ENCODE results near the gene TMEM215.
"Not testable (repeated sequence)": the region's sequence is repeated elsewhere in the genome, so short reads cannot be mapped to it uniquely, and the experiment has no call there.

The TMEM215 gene

GRCh38 chr9:32783168-32783891 is at the start of gene TMEM215:
Gene TMEM215, plus strand, starts transcription at chr9:32783540. Its CDS starts 644 bp downstream, at chr9:32784184.
- DNase-seq (ENCODE audit: low read depth in 2 of 2, low spot score in 1 of 2) = no peak

GRCh38 chr9:32735476-32735875 is 47.9 kb upstream of the TMEM215 start:
- DNase-seq (ENCODE audit: low read depth in 2 of 2, low spot score in 1 of 2) = no peak

GRCh38 chr9:32737378-32737777 is 46.0 kb upstream of the TMEM215 start:
- no peak for DNase-seq (ENCODE audit: low read depth in 2 of 2, low spot score in 1 of 2)

- DNase-seq (ENCODE audit: low read depth in 2 of 2, low spot score in 1 of 2) = no peak
Measured at GRCh38 chr9:32738501-32739172, 44.7 kb upstream of the TMEM215 start.

- no peak for DNase-seq (ENCODE audit: low read depth in 2 of 2, low spot score in 1 of 2)
Measured at GRCh38 chr9:32741706-32742105, 41.6 kb upstream of the TMEM215 start.

- no peak for DNase-seq (ENCODE audit: low read depth in 2 of 2, low spot score in 1 of 2)
Measured at GRCh38 chr9:32742296-32742695, 41.0 kb upstream of the TMEM215 start.

GRCh38 chr9:32748013-32748412 is 35.3 kb upstream of the TMEM215 start:
- DNase-seq (ENCODE audit: low read depth in 2 of 2, low spot score in 1 of 2) = no peak

- no peak for DNase-seq (ENCODE audit: low read depth in 2 of 2, low spot score in 1 of 2)
Measured at GRCh38 chr9:32755730-32756129, 27.6 kb upstream of the TMEM215 start.

- DNase-seq (ENCODE audit: low read depth in 2 of 2, low spot score in 1 of 2) = no peak
Measured at GRCh38 chr9:32764139-32764538, 19.2 kb upstream of the TMEM215 start.

GRCh38 chr9:32775283-32775682 is 8.1 kb upstream of the TMEM215 start:
- no peak for DNase-seq (ENCODE audit: low read depth in 2 of 2, low spot score in 1 of 2)

- no peak for DNase-seq (ENCODE audit: low read depth in 2 of 2, low spot score in 1 of 2)
Measured at GRCh38 chr9:32776201-32776600, 7.1 kb upstream of the TMEM215 start.

GRCh38 chr9:32782476-32783167 is 718 bp upstream of the TMEM215 start:
- no peak for DNase-seq (ENCODE audit: low read depth in 2 of 2, low spot score in 1 of 2)

- DNase-seq (ENCODE audit: low read depth in 2 of 2, low spot score in 1 of 2) = no peak
Measured at GRCh38 chr9:32787816-32788215, 4.5 kb downstream of the TMEM215 start.

GRCh38 chr9:32796015-32796414 is 12.7 kb downstream of the TMEM215 start:
- not testable (repeated sequence) for DNase-seq (ENCODE audit: low read depth in 2 of 2, low spot score in 1 of 2)

GRCh38 chr9:32801530-32801929 is 18.2 kb downstream of the TMEM215 start:
- no peak for DNase-seq (ENCODE audit: low read depth in 2 of 2, low spot score in 1 of 2)

GRCh38 chr9:32807217-32807616 is 23.9 kb downstream of the TMEM215 start:
- no peak for DNase-seq (ENCODE audit: low read depth in 2 of 2, low spot score in 1 of 2)

- DNase-seq (ENCODE audit: low read depth in 2 of 2, low spot score in 1 of 2) = no peak
Measured at GRCh38 chr9:32811246-32811645, 27.9 kb downstream of the TMEM215 start.

GRCh38 chr9:32820322-32820721 is 37.0 kb downstream of the TMEM215 start:
- no peak for DNase-seq (ENCODE audit: low read depth in 2 of 2, low spot score in 1 of 2)

GRCh38 chr9:32823101-32823500 is 39.8 kb downstream of the TMEM215 start:
- DNase-seq (ENCODE audit: low read depth in 2 of 2, low spot score in 1 of 2) = no peak

- no peak for DNase-seq (ENCODE audit: low read depth in 2 of 2, low spot score in 1 of 2)
Measured at GRCh38 chr9:32823551-32823950, 40.2 kb downstream of the TMEM215 start.

- no peak for DNase-seq (ENCODE audit: low read depth in 2 of 2, low spot score in 1 of 2)
Measured at GRCh38 chr9:32825203-32825602, 41.9 kb downstream of the TMEM215 start.

- no peak for DNase-seq (ENCODE audit: low read depth in 2 of 2, low spot score in 1 of 2)
Measured at GRCh38 chr9:32828861-32829260, 45.5 kb downstream of the TMEM215 start.

Measured in stimulated activated CD8-positive, alpha-beta memory T cell treated with anti-CD3 and anti-CD28 coated beads, Interleukin-4, amount 100 ng/mL, for 4 hours (primary cell).